Endothelial cell of umbilical vein (primary cell): ENCODE data around the gene PNPLA7.

Experiments used
- CTCF ChIP-seq, 2 donors: IDR thresholded peaks; 1 replicate in 1 of 2; 2 replicates in 1 of 2; pipeline ENCODE4 v1.5.1; 2011; ENCODE audit warnings: low read length in 2 of 2, mild to moderate bottlenecking in 2 of 2, moderate library complexity in 2 of 2, control low read depth in 1 of 2, inconsistent platforms in 1 of 2, low read depth in 1 of 2; ENCODE audit not compliant: insufficient read depth in 1 of 2; ENCODE audit errors: extremely low read depth in 1 of 2
- EZH2 ChIP-seq: IDR thresholded peaks from 2 replicates; pipeline ENCODE4 v1.6.1; 2012; ENCODE audit warnings: borderline replicate concordance, low read depth, mild to moderate bottlenecking, moderate library complexity, low read length, inconsistent platforms; ENCODE audit not compliant: severe bottlenecking
- FOS ChIP-seq: IDR thresholded peaks from 2 replicates; pipeline ENCODE4 v1.6.1; 2011; ENCODE audit warnings: mild to moderate bottlenecking, low read length, moderate library complexity, borderline replicate concordance; ENCODE audit not compliant: insufficient read depth
- JUN ChIP-seq: IDR thresholded peaks from 2 replicates; pipeline ENCODE4 v1.6.1; 2011; ENCODE audit warnings: borderline replicate concordance, low read depth; ENCODE audit not compliant: insufficient read length, insufficient read depth
- POLR2A ChIP-seq: IDR thresholded peaks from 2 replicates; pipeline ENCODE4 v1.6.1; 2012; ENCODE audit warnings: low read depth, mild to moderate bottlenecking, control low read depth, low read length
- POLR2AphosphoS5 ChIP-seq: IDR thresholded peaks from 2 replicates; pipeline ENCODE4 v1.6.1; 2012; ENCODE audit warnings: low read depth, mild to moderate bottlenecking, control low read depth, low read length, moderate library complexity; ENCODE audit not compliant: insufficient read depth

GRCh38 chr9:137515338-137515724, 34.9 kb downstream of the PNPLA7 start:
- TF ChIP-seq POLR2A (no peak), CTCF (IDR thresholded peaks at IDR 0.05; ENCODE audit: extremely low read depth in 1 of 2, insufficient read depth in 1 of 2, low read depth in 1 of 2, low read length in 2 of 2) (no peak), EZH2 (no peak), POLR2AphosphoS5 (no peak), FOS (no peak), JUN (no peak)
